SK-N-DZ (cell line): ENCODE measurements around the gene NFKB2.

ENCODE experiments used
- DNase-seq: peaks from one replicate; pipeline ENCODE4 v3.0.0-alpha.2; 2015; ENCODE audit warnings: low spot score
- small RNA-seq, 2 experiments: library from RNA; depleted of rRNA; stranded (forward); fragments of <200 nt; gene quantifications; one replicate each; pipeline ENCODE3, GENCODE V24; 2014

NFKB2 gene

DNA sequence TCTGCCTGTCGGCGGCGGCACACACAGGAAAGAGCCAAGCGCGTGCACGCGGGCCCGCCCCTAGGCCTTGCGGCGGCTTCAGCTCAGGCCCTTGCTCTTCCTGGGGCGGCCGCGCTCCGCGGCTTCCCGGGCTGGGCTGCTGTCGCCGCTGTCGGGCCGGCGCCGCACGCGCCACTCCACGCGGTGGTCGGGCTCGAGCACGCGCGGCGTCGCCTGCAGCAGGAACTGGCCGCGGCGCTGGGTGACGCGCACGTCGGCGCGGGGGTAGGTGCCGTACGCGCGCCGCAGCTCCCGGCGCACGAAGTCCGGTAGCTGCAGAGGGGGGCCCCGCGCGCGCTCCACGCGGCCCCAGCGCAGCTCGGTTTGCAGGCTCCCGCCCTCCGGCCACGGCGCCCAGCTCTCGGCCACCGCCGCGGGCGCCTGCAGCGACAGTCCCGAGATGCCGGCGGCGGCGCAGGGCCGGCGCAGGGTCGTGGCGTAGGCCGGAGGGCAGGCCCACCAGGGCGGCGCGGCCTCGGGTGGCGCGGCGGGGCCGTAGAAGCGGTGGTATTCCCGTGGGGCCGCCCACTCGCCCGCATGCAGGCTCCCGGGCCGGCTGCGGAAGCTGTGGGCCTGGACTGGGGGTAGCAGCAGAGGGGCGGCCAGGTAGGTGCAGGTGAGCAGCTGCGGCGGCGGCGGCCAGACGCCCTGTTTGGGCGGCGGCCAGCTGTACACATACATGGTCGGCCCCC is 55.0 kb downstream of the NFKB2 start:
- DNase-seq = peak; percentile 85

DNA sequence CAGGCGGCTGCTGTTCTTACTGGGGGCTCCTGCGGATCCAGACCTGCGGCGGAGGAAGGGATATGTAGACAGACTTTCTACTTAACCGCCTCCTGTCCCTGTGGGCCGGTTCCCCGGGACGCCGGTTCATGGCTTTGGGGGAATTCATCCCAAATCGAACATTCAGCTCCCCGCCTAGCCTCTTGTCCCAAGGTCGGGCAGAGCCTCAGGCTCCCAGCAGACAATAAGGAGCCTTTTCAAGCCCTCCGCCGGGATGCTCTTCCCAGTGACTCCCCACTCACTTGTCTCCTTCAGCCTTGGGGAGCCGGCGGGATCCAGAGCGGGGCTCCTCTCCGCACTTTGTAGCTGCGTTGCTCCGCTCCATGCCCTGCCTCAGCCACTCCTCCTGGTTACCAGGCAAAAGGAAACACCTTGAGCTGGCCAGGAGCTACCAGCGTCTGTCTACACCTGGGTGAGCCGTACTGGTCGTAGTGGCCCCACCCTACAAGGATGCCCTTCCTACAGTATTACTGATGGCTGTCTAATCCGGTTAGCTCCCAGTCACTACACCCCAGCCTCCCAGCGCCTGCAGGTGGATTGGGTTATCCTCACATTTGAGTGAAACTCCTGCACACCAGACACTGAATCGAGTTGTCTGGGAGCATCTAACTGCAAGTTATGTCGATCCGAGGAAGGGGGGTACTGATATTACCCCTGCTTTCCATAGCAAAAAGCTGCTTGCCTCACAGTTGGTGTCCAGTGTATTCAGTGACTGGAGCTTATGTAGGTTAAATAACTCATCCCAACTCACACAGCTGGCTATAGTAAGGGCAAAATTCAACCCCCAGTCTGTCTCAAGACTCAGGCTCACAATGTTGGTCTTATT is 55.8 kb downstream of the NFKB2 start, which contains the start of gene C10orf95:
Gene C10orf95 (minus strand): TSS at position 439 of the 865 bp plus-strand sequence. CDS start 450 bp downstream, outside the sequence.
- DNase-seq = no peak

Small RNA genes lying within 50 kb of the gene (small RNA-seq; reads per million reads assigned to genes)
- 21.0 to 159 reads per million in 2 experiments for gene MIR146B
